H1 (cell line): ENCODE measurements around the gene TMEM38A.

Experiments used
- CBX5 ChIP-seq: fragments of 300-800, 300-1000 bp; sonication (generic); IDR thresholded peaks from 2 replicates; pipeline ENCODE4 v1.7.1; 2016; ENCODE audit warnings: antibody characterized with exemption, low read length, low read depth
- CEBPB ChIP-seq: IDR thresholded peaks from 2 replicates; pipeline ENCODE4 v1.6.1; 2012; ENCODE audit warnings: low read depth, low read length
- CREB1 ChIP-seq: IDR thresholded peaks from 2 replicates; pipeline ENCODE4 v1.6.1; 2012; ENCODE audit warnings: inconsistent platforms
- EGR1 ChIP-seq: IDR thresholded peaks from 2 replicates; pipeline ENCODE4 v1.6.1; 2011; ENCODE audit warnings: low read depth, low read length, borderline replicate concordance
- GTF2F1 ChIP-seq: IDR thresholded peaks from 2 replicates; pipeline ENCODE4 v1.6.1; 2012; ENCODE audit warnings: low read depth, low read length, improper control_type of control experiment, borderline replicate concordance
- HDAC2 ChIP-seq, 2 experiments: fragments of 300-600 bp in 1 of 2; sonication (generic) in 1 of 2; IDR thresholded peaks; 2 replicates each; pipeline ENCODE4 v1.6.1; 2011 to 2012; ENCODE audit warnings: low read depth in 2 of 2, low read length in 2 of 2, mild to moderate bottlenecking in 2 of 2, moderate library complexity in 2 of 2, borderline replicate concordance in 1 of 2, inconsistent platforms in 1 of 2
- POLR2A ChIP-seq, 2 experiments: IDR thresholded peaks; 1 replicate in 1 of 2; 2 replicates in 1 of 2; pipeline ENCODE4 v1.6.1; 2011; ENCODE audit warnings: low read depth in 2 of 2, low read length in 2 of 2, mild to moderate bottlenecking in 2 of 2; ENCODE audit errors: control extremely low read depth in 1 of 2
- TCF12 ChIP-seq: IDR thresholded peaks from 2 replicates; pipeline ENCODE4 v1.6.1; 2011; ENCODE audit warnings: low read depth, mild to moderate bottlenecking, low read length
- TF ChIP-seq, protein P1 (sequence below), 3 experiments: IDR thresholded peaks; 1 replicate in 2 of 3; 2 replicates in 1 of 3; pipeline versions ENCODE4 v1.5.1 to v1.6.1; 2011; ENCODE audit warnings: low read length in 3 of 3, mild to moderate bottlenecking in 3 of 3, inconsistent platforms in 2 of 3, low read depth in 1 of 3, moderate library complexity in 1 of 3; ENCODE audit not compliant: insufficient read depth in 1 of 3; ENCODE audit errors: control extremely low read depth in 1 of 3

DNA sequence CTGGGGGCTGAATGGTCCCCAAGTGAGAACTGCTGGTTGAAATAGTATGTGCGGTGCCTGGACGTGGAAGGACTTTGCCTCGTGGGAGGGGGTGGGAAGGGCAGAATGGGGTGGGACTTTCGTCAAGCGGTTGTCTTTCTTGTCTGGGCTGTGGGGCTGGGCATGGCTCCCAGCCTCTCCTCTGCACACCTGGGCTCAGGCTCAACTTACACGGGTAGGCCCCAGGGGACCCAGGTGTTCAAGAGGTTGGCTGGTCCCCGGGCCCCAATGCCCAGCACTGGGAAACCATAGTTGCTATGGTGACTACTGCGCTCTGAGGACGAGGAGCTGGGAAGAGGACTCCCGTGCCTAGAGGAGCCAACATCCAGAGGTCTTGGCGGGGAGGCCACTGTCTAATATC, 66.0 kb downstream of the TMEM38A start:
- TF ChIP-seq GTF2F1: no peak
- TF ChIP-seq CBX5: no peak
- TF ChIP-seq, protein P1, sequence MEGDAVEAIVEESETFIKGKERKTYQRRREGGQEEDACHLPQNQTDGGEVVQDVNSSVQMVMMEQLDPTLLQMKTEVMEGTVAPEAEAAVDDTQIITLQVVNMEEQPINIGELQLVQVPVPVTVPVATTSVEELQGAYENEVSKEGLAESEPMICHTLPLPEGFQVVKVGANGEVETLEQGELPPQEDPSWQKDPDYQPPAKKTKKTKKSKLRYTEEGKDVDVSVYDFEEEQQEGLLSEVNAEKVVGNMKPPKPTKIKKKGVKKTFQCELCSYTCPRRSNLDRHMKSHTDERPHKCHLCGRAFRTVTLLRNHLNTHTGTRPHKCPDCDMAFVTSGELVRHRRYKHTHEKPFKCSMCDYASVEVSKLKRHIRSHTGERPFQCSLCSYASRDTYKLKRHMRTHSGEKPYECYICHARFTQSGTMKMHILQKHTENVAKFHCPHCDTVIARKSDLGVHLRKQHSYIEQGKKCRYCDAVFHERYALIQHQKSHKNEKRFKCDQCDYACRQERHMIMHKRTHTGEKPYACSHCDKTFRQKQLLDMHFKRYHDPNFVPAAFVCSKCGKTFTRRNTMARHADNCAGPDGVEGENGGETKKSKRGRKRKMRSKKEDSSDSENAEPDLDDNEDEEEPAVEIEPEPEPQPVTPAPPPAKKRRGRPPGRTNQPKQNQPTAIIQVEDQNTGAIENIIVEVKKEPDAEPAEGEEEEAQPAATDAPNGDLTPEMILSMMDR (IDR thresholded peaks at IDR 0.05; ENCODE audit: control extremely low read depth in 1 of 3, insufficient read depth in 1 of 3, low read depth in 1 of 3, low read length in 3 of 3): no peak
- TF ChIP-seq EGR1: no peak
- no peak for TF ChIP-seq TCF12
- TF ChIP-seq POLR2A (IDR thresholded peaks at IDR 0.05; ENCODE audit: control extremely low read depth in 1 of 2, low read depth in 2 of 2, low read length in 2 of 2): no peak
- TF ChIP-seq HDAC2 (IDR thresholded peaks at IDR 0.05; ENCODE audit: borderline replicate concordance in 1 of 2, low read depth in 2 of 2, low read length in 2 of 2): no peak
- no peak for TF ChIP-seq CREB1
- TF ChIP-seq CEBPB: no peak
